SJCRH30 (cell line): ENCODE measurements around the gene DPM3. TPM values are rescaled to one million over a fixed set of nuclear protein-coding genes. Genes with fewer than 3 reads are reported as not detected.
A peak's percentile ranks its signal among the peaks of the same experiment; 100 is the strongest.

Experiments used
- DNase-seq, 2 experiments: peaks; one replicate each; pipeline ENCODE4 v3.0.0-alpha.2; 2015 to 2020
- H3K27ac ChIP-seq: fragments of 250-450 bp; sonication (Bioruptor Pico); 2 replicates; pipeline ENCODE4 v1.5.1; 2020; ENCODE audit warnings: mild to moderate bottlenecking, moderate library complexity
- H3K27me3 ChIP-seq: fragments of 250-450 bp; sonication (Bioruptor Pico); 2 replicates; pipeline ENCODE4 v1.5.1; 2020; ENCODE audit warnings: mild to moderate bottlenecking, moderate library complexity
- H3K36me3 ChIP-seq: fragments of 250-450 bp; sonication (Bioruptor Pico); 2 replicates; pipeline ENCODE4 v1.5.1; 2020; ENCODE audit warnings: mild to moderate bottlenecking, moderate library complexity
- H3K4me1 ChIP-seq: fragments of 250-450 bp; sonication (Bioruptor Pico); 2 replicates; pipeline ENCODE4 v1.5.1; 2020; ENCODE audit warnings: mild to moderate bottlenecking, moderate library complexity
- H3K4me3 ChIP-seq: fragments of 250-450 bp; sonication (Bioruptor Pico); 2 replicates; pipeline ENCODE4 v1.5.1; 2020; ENCODE audit warnings: mild to moderate bottlenecking, moderate library complexity
- H3K9me3 ChIP-seq: fragments of 250-450 bp; sonication (Bioruptor Pico); replicated peaks from 2 replicates; pipeline ENCODE4 v1.5.1; 2020; ENCODE audit warnings: mild to moderate bottlenecking, moderate library complexity
- total RNA-seq: library from RNA; depleted of rRNA; stranded (reverse); fragments of >200 nt; shearing (Covaris generic); gene quantifications from 2 replicates; pipeline ENCODE4 v1.2.3, GENCODE V29; 2014

Gene DPM3
- total RNA-seq, 1 experiment from 2014 or later: 16.1 TPM

GRCh38 chr1:155113450-155113980 is 26.8 kb downstream of the DPM3 start:
- no peaks in the 10 kb centered on the region; the same call in 1 of the 2 replicates for H3K27me3 ChIP-seq
- H3K4me1 ChIP-seq: peaks cover 20% of the 10 kb centered on the region
- H3K9me3 ChIP-seq: no peaks in the 10 kb centered on the region
- DNase-seq: peak; percentile 83 to 91
- no peak overlapping the region for H3K4me3 ChIP-seq
- peak overlapping the region; percentile 34; the same call in 1 of the 2 replicates for H3K27ac ChIP-seq
- H3K36me3 ChIP-seq: no peaks in the 10 kb centered on the region

GRCh38 chr1:155110826-155111225 is 29.5 kb downstream of the DPM3 start:
- no peak overlapping the region for H3K27ac ChIP-seq
- H3K9me3 ChIP-seq: no peaks in the 10 kb centered on the region
- peaks cover 20% of the 10 kb centered on the region for H3K4me1 ChIP-seq
- H3K4me3 ChIP-seq: no peak overlapping the region
- H3K27me3 ChIP-seq: no peaks in the 10 kb centered on the region; the same call in none of the 2 replicates
- DNase-seq: no peak
- H3K36me3 ChIP-seq: no peaks in the 10 kb centered on the region

DNA sequence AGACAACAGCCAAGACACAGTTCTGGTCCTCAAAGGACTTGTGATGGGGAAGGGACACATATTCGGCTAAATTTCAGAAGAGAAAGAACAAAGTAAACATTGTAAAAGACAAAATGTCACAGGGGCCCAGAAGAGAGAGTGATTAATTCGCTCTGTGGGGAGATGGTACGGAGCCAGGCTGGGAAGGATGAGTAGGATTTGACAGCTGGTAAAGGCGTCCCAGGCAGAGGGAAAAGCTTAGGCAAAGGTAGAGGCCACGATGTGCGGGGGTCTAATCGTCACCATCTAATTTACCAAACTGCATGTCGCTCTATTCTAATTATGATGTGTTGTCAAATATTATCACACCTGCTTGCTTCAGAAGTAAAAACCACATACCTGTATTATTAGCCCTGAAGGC is 29.9 kb downstream of the DPM3 start:
- no peaks in the 10 kb centered on the region for H3K9me3 ChIP-seq
- H3K27ac ChIP-seq: no peak overlapping the region
- no peak overlapping the region for H3K4me3 ChIP-seq
- H3K4me1 ChIP-seq: peaks cover 20% of the 10 kb centered on the region
- no peaks in the 10 kb centered on the region for H3K36me3 ChIP-seq
- no peaks in the 10 kb centered on the region; the same call in none of the 2 replicates for H3K27me3 ChIP-seq
- DNase-seq: no peak

DNA sequence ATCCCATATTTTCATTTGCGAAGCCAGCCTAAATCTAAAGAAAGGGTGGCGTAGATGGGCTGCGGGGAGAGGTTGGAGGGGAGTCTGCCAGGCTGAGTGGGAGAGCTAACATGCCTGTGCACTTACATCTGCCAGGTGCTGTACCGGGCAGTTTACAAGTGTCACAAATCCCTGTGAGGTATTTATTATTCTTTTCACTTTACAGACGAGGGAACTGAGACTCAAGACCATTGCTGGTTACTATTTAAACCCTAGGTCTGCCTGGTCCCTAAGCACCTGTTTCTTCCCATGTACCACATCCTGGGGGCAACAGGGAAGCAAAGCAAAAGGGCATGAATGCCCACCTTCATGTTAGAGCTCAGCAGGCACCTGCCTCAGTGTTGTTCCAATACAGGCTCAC is 32.0 kb downstream of the DPM3 start:
- no peak overlapping the region for H3K27ac ChIP-seq
- H3K36me3 ChIP-seq: no peaks in the 10 kb centered on the region
- H3K4me3 ChIP-seq: no peak overlapping the region
- no peaks in the 10 kb centered on the region; the same call in none of the 2 replicates for H3K27me3 ChIP-seq
- peaks cover 12% of the 10 kb centered on the region for H3K4me1 ChIP-seq
- H3K9me3 ChIP-seq: no peaks in the 10 kb centered on the region
- DNase-seq: no peak

DNA sequence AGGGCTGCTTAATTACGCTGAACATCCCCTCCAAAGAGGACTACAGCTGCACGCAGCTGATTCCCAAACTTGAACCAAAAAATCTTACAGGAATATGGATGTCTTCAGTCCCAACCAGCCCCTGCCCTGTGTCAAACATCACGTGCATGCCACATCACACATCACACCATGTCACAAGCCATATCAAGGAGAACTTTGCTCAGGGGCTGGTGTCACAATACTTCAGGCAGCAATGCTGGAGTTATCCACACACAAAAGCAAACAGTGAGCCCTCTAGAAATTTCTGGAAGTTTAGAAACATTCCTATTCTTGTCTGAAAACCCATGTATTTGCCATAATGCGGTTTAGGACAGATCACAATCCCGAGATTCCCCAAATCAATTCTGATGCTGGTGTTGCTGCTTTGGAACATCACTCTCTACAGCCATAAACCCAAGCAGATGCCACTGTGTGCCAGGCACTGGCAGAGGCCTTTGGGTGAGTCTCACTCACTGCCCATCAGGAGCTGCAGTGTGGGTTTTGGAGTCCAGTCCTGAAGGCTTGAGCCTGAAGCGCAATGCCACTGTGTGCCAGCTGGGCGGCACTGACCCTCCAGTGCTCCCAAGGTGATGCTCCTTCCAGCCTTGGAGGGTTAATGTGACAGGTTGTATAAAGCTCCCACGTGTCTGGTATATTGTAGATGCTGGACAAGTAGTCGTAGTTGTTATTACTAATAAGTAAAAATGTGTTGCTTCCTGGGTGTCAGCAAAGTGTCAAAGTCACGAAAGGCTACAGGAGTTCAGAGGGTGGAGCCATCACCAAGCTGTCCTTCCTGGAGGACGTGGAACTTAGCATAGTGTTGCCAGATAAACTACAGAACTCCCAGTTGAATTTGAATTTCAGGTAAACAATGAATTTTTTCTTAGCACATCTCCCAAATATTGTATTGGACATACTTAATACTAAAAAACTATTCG is 32.7 kb downstream of the DPM3 start:
- Histone ChIP-seq H3K27me3 (no peaks in the 10 kb centered on the region; the same call in none of the 2 replicates), H3K9me3 (no peaks in the 10 kb centered on the region), H3K4me3 (no peak overlapping the region), H3K36me3 (no peaks in the 10 kb centered on the region), H3K27ac (no peak overlapping the region), H3K4me1 (peaks cover 7% of the 10 kb centered on the region; the same call in 1 of the 2 replicates)
- DNase-seq: no peak

DNA sequence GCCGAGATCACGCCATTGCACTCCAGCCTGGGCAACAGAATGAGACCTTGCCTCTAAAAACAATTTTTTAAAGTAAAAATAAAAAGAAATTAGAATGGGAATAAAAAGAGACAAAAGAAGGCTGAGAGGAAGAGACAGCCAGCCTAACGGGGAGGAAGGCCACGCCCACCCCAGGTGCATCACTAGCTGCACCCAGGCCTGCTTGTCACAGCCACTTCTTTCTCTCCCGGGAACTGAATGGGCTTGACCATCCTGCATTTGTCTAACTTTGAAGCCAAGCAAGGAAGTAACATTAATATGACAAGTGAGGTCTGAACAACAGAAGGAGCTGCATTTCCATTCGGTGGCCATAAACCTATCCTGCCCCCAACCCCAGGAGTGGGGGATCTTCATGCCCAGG is 33.5 kb downstream of the DPM3 start:
- Histone ChIP-seq H3K9me3 (no peaks in the 10 kb centered on the region), H3K27me3 (no peaks in the 10 kb centered on the region; the same call in none of the 2 replicates), H3K36me3 (no peaks in the 10 kb centered on the region)

DNA sequence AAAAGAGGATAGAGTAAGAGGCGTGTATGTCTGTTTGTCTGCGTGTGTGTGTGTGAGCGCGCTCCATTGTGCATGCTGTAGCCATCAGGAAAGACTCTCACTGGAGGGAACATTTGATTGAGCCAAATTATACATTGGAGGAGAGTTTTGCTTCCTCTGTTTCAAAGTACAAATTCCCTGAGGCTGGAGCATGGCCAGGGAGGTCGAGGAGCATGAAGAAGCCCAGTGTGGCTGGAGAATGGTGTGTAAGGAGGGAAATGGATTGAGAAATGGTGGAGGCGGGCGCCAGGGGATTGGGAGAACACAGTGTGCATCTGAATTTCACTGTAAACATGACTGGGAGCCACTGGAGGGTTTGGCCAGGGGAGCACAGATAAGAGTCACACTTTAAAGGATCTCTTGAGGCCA is 34.7 kb downstream of the DPM3 start:
- Histone ChIP-seq H3K9me3 (no peaks in the 10 kb centered on the region), H3K4me3 (no peak overlapping the region), H3K27ac (no peak overlapping the region), H3K4me1 (0 out of 2 replicates have a peak, but pooled peaks cover 2% of the 10 kb centered on the region), H3K27me3 (no peaks in the 10 kb centered on the region; the same call in none of the 2 replicates), H3K36me3 (no peaks in the 10 kb centered on the region)
- no peak for DNase-seq

More for the DNA sequence above, 33.5 kb downstream of the DPM3 start:
- no peak for DNase-seq
- Histone ChIP-seq H3K4me1 (0 out of 2 replicates have a peak, but pooled peaks cover 2% of the 10 kb centered on the region), H3K4me3 (no peak overlapping the region), H3K27ac (no peak overlapping the region)

- Histone ChIP-seq H3K9me3 (no peaks in the 10 kb centered on the region), H3K27ac (no peak overlapping the region), H3K27me3 (no peaks in the 10 kb centered on the region; the same call in 1 of the 2 replicates), H3K36me3 (no peaks in the 10 kb centered on the region), H3K4me1 (no peaks in the 10 kb centered on the region), H3K4me3 (no peak overlapping the region)
- no peak for DNase-seq
These were observed 35.5 kb downstream of the DPM3 start for GRCh38 chr1:155104605-155105534.

- no peaks in the 10 kb centered on the region for H3K4me1 ChIP-seq
- DNase-seq: no peak
- H3K9me3 ChIP-seq: no peaks in the 10 kb centered on the region
These were observed 37.0 kb downstream of the DPM3 start for GRCh38 chr1:155103325-155103724.

GRCh38 chr1:155099331-155099730 is 41.0 kb downstream of the DPM3 start:
- Histone ChIP-seq H3K27ac (no peak overlapping the region), H3K4me1 (no peaks in the 10 kb centered on the region), H3K36me3 (no peaks in the 10 kb centered on the region), H3K4me3 (no peak overlapping the region), H3K9me3 (no peaks in the 10 kb centered on the region), H3K27me3 (no peaks in the 10 kb centered on the region)
- DNase-seq: no peak

More at GRCh38 chr1:155103325-155103724, 37.0 kb downstream of the DPM3 start:
- Histone ChIP-seq H3K4me3 (no peak overlapping the region), H3K27me3 (no peaks in the 10 kb centered on the region; the same call in 1 of the 2 replicates), H3K36me3 (no peaks in the 10 kb centered on the region), H3K27ac (no peak overlapping the region)

DNA sequence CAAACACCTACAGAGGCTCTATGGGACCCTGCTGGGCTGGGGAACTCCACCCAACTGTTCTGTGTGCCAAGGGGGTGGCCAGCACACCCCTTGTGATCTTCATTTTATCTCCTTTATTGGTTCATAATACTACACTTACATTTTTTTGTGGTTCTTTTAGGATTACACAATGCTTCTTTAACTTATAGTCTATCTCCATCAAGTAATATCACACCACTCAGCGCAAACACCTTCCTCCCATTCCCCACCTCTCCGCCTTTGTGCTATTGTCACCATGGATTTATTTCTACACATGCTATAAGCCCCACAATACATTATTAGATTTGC is 45.7 kb downstream of the DPM3 start:
- Histone ChIP-seq H3K4me3 (no peak overlapping the region), H3K27me3 (no peaks in the 10 kb centered on the region), H3K36me3 (no peaks in the 10 kb centered on the region), H3K27ac (no peak overlapping the region), H3K9me3 (no peaks in the 10 kb centered on the region), H3K4me1 (peaks cover 3% of the 10 kb centered on the region; the same call in 1 of the 2 replicates)
- DNase-seq: no peak

- no peaks in the 10 kb centered on the region for H3K27me3 ChIP-seq
- peaks cover 3% of the 10 kb centered on the region; the same call in 1 of the 2 replicates for H3K4me1 ChIP-seq
- H3K27ac ChIP-seq: no peak overlapping the region
- H3K36me3 ChIP-seq: no peaks in the 10 kb centered on the region
- no peaks in the 10 kb centered on the region for H3K9me3 ChIP-seq
- no peak overlapping the region for H3K4me3 ChIP-seq
- peak; percentile 78 to 82 for DNase-seq
These were observed 46.3 kb downstream of the DPM3 start for GRCh38 chr1:155093911-155094621.

DNA sequence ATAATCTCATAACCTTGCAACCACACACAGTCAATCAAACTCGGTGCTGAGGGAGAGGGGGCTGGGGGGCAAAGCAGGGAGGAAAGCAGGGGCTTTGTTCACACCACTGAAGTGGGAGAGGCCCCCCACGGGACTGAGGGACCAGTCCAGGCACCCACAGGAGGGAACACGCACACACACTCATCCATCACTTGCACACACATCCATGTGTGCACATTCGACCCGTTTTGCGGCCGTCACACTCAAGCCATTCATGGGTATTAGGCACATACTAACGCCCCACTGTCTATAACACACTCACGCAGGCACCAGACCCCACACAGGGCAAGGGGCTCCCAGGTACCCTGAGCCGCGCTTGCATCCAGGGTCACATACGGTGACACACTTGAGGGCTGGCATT is 47.7 kb downstream of the DPM3 start:
- no peaks in the 10 kb centered on the region for H3K9me3 ChIP-seq
- H3K4me1 ChIP-seq: peaks cover 3% of the 10 kb centered on the region; the same call in 1 of the 2 replicates
- DNase-seq: no peak
- H3K4me3 ChIP-seq: no peak overlapping the region
- H3K27ac ChIP-seq: no peak overlapping the region
- H3K27me3 ChIP-seq: no peaks in the 10 kb centered on the region
- no peaks in the 10 kb centered on the region for H3K36me3 ChIP-seq

DNA sequence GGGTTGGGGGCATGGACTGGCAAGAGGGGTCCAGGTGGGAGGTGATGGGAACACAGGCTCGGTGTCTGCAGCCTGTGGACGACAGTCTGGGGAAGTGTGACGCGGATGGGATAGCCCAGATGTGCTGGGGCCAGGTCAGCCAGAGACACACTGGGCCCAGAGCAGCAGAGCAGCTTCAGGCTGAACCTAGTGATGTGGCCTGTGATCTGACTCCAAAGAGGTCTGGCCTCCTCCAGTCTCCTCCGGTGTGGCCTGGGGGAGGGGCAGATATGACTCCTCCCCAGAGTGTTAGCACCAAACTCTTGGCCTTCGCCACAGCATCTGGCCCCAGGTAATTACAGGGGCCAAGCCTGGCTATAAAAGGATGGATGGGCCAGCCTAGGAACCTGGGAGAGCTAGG is 48.2 kb downstream of the DPM3 start:
- H3K4me3 ChIP-seq: no peak overlapping the region
- no peak overlapping the region for H3K27ac ChIP-seq
- H3K4me1 ChIP-seq: peaks cover 3% of the 10 kb centered on the region; the same call in 1 of the 2 replicates
- H3K36me3 ChIP-seq: no peaks in the 10 kb centered on the region
- DNase-seq: no peak
- no peaks in the 10 kb centered on the region for H3K27me3 ChIP-seq
- no peaks in the 10 kb centered on the region for H3K9me3 ChIP-seq
